Vagina (tissue), 2 donors: ENCODE data around the gene GRAP.

ENCODE experiments used
- CTCF ChIP-seq, 3 experiments: fragments of 450-650 bp in 2 of 3; fragments of 200-600 bp in 1 of 3; sonication (generic) in 1 of 3; IDR thresholded peaks; one replicate each; pipeline ENCODE4 v1.5.1; 2017 to 2019; ENCODE audit warnings: antibody characterized with exemption in 3 of 3, mild to moderate bottlenecking in 2 of 3, moderate library complexity in 2 of 3
- POLR2A ChIP-seq, 2 donors: fragments of 450-650 bp; IDR thresholded peaks; one replicate each; pipeline ENCODE4 v1.6.1; 2017; ENCODE audit warnings: antibody characterized with exemption in 2 of 2, mild to moderate bottlenecking in 2 of 2, moderate library complexity in 2 of 2

DNA sequence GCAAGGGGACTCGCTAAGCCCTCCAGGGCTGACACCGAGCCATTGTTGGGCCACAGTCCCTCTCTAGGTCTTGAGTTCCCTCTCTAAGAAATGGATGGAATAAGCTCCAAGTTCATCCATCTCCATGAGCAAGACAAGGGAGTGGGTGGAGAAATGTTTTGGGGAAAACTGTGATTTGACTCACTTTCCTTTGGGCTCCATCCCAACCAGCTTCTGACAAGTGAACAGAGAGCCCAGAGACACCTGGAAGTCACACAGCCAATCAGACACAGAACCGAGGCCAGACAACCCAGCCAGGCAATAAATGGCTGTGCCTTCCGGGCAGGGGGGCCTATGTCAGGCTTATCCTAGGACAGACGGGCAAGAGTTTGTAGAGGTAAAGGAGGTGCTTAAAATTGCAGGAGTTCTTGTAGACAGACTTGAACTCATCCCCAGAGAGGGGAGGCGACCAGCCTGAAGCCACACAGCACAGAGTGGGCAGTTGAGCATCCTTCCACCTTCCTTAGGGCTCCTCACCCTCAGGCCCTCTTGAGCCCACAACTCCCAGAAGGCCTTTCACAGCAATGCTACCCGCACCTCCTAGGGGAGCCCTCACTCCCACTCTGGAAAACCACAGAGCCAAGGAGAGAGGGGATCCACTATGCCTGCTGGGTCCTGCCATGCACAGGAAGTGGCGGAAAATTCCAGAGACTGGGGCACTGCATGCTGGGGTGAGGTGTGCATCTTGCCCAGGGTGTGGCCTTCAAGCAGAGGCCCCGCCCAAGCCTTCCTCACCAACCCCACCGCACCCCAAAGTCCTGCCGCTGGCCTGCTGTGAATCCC, 32.7 kb downstream of the GRAP start:
- TF ChIP-seq POLR2A (IDR thresholded peaks at IDR 0.05) (no peak), CTCF (IDR thresholded peaks at IDR 0.05) (no peak)
